Activated naive CD4-positive, alpha-beta T cell treated with anti-CD3 and anti-CD28 coated beads, Interleukin-2, amount 50 U/mL, for 72 hours (primary cell): ENCODE results near the gene AP4M1. TPM values are rescaled to one million over a fixed set of nuclear protein-coding genes. Genes with fewer than 3 reads are reported as not detected.

Experiments
- ATAC-seq, 2 donors: fragments of 150-1000 bp; cut with Tn5 transposase; 2 replicates each; pipeline ENCODE4 v1.10.0; 2021; ENCODE audit warnings: mild to moderate bottlenecking in 2 of 2, moderate library complexity in 2 of 2
- DNase-seq, 2 donors: peaks; one replicate each; pipeline ENCODE4 v3.0.0; 2021 to 2022; ENCODE audit warnings: low spot score in 2 of 2
- H3K27ac Mint-ChIP-seq, 2 donors: one replicate each; pipeline ENCODE4 v1.8.0; 2022; ENCODE audit warnings: mild to moderate bottlenecking in 2 of 2, mixed read lengths in 2 of 2
- H3K36me3 Mint-ChIP-seq, 2 donors: one replicate each; pipeline ENCODE4 v1.8.0; 2022; ENCODE audit warnings: mixed read lengths in 2 of 2
- H3K9me3 Mint-ChIP-seq, 2 donors: one replicate each; pipeline ENCODE4 v1.8.0; 2022; ENCODE audit warnings: mixed read lengths in 2 of 2
- total RNA-seq, 2 donors: library from RNA; stranded (reverse); gene quantifications; one replicate each; pipeline ENCODE4 v1.2.3, GENCODE V29; 2022

Gene AP4M1
- 10 to 100 TPM in 1 of 2 donors, 1 to 10 TPM in 1; 8.4 to 13.6 TPM for total RNA-seq

DNA sequence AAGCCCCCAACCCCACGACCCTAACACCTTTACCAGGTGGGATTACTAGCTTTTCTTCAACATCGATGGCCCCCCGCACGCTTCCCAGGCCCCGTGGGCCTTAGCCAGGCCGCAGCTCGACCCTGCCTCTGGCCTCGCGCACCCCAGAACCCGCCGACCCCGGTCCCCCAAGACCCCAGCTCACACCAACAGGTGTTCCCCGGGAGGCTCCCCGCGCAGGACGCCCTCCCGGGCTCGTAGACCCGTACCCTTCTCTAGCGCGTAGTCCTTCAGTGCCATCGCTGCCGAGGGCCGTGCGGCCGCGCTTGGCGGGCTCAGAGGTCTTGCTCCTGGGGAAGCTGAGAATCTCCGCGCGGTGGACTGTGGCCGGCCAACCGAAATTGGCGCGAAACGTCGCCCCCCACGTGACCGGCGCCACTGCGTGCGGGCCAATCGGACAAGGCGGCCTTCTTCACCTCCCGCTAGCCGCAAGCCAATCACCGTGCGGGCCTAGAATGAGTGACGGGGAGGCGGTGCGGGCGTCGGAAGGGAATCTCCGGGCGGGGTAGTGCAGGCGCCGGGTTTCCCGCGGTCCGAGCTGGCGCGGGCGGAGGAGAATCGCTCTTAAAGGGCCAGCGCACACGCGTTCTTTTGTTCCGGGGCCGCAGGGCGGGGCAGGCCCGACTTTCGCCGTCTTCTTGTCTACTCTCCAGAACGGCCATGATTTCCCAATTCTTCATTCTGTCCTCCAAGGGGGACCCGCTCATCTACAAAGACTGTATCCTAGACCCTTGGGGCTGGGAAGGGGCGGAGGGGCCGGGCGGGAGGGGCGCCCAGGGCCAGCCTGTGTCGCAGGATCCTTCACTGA, at the start of gene AP4M1, which contains the start of gene MCM7:
AP4M1 (plus strand) TSS at position 628 of the 847 bp plus-strand sequence; CDS start at position 700, 72 bp downstream.
MCM7 (minus strand) TSS at position 382 of the 847 bp plus-strand sequence; CDS start at position 279, 103 bp downstream.
- Mint-ChIP-seq H3K27ac (peak within 1 kb of the TSS; percentile 88 to 96), H3K36me3 (peaks cover 34 to 37% of the 10 kb centered on the region in 2 donors), H3K9me3 (no peaks in the 10 kb centered on the region)
- ATAC-seq: peak; percentile 91 to 94
- peak; percentile 97 to 98 for DNase-seq

DNA sequence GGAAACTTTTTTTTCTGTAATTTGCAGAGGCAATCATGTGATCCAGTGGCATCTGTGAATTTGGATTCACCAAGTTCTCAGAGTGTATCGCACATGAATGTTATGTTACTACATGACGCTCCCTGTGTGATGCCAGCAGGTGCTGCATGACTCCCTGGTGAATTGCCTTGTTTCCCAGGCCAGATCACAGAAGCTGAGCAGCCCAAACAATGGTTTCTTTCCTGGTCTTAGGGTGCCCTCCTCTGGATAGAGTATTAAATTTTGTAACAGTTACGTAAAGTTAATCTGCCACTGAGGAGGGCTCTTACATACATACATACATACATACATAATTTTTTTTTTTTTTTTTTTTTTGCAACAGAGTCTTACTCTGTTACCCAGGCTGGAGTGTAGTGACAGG, 48.2 kb upstream of the AP4M1 start:
- no peak overlapping the region for H3K27ac Mint-ChIP-seq
- H3K9me3 Mint-ChIP-seq: no peaks in the 10 kb centered on the region
- DNase-seq: peak in 1 of 2 donors; percentile 45
- no peaks in the 10 kb centered on the region for H3K36me3 Mint-ChIP-seq
- ATAC-seq: peak; percentile 26 to 55

- no peaks in the 10 kb centered on the region for H3K9me3 Mint-ChIP-seq
- H3K27ac Mint-ChIP-seq: no peak overlapping the region
- ATAC-seq: no peak
Measured at GRCh38 chr7:100057006-100057405, 44.4 kb upstream of the AP4M1 start.

GRCh38 chr7:100059251-100059739, 42.1 kb upstream of the AP4M1 start:
- ATAC-seq (no peak), DNase-seq (no peak)
- Mint-ChIP-seq H3K36me3 (peaks cover 0 to 9% of the 10 kb centered on the region in 2 donors), H3K9me3 (no peaks in the 10 kb centered on the region), H3K27ac (no peak overlapping the region)

More at GRCh38 chr7:100057006-100057405, 44.4 kb upstream of the AP4M1 start:
- H3K36me3 Mint-ChIP-seq: peaks cover 0 to 5% of the 10 kb centered on the region in 2 donors
- no peak for DNase-seq

- Mint-ChIP-seq H3K36me3 (peaks cover 0 to 18% of the 10 kb centered on the region in 2 donors), H3K9me3 (no peaks in the 10 kb centered on the region), H3K27ac (peak overlapping the region in 1 of 2 donors; percentile 67)
- DNase-seq (no peak), ATAC-seq (no peak)
Measured at GRCh38 chr7:100061518-100062193, 39.8 kb upstream of the AP4M1 start.

- no peak overlapping the region for H3K27ac Mint-ChIP-seq
- H3K36me3 Mint-ChIP-seq: peaks cover 0 to 18% of the 10 kb centered on the region in 2 donors
Measured at GRCh38 chr7:100063376-100063775, 38.1 kb upstream of the AP4M1 start.

DNA sequence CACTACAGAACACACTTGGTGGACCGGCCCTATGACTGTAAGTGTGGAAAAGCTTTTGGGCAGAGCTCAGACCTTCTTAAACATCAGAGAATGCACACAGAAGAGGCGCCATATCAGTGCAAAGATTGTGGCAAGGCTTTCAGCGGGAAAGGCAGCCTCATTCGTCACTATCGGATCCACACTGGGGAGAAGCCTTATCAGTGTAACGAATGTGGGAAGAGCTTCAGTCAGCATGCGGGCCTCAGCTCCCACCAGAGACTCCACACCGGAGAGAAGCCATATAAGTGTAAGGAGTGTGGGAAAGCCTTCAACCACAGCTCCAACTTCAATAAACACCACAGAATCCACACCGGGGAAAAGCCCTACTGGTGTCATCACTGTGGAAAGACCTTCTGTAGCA, 37.3 kb upstream of the AP4M1 start:
- Mint-ChIP-seq H3K9me3 (no peaks in the 10 kb centered on the region), H3K27ac (no peak overlapping the region), H3K36me3 (peaks cover 0 to 18% of the 10 kb centered on the region in 2 donors)
- ATAC-seq (no peak), DNase-seq (no peak)

More at GRCh38 chr7:100063376-100063775, 38.1 kb upstream of the AP4M1 start:
- no peaks in the 10 kb centered on the region for H3K9me3 Mint-ChIP-seq
- DNase-seq (no peak), ATAC-seq (no peak)

- no peak for DNase-seq
- peaks cover 10 to 23% of the 10 kb centered on the region in 2 donors for H3K36me3 Mint-ChIP-seq
- no peak for ATAC-seq
Measured at GRCh38 chr7:100065452-100066186, 35.8 kb upstream of the AP4M1 start.

DNA sequence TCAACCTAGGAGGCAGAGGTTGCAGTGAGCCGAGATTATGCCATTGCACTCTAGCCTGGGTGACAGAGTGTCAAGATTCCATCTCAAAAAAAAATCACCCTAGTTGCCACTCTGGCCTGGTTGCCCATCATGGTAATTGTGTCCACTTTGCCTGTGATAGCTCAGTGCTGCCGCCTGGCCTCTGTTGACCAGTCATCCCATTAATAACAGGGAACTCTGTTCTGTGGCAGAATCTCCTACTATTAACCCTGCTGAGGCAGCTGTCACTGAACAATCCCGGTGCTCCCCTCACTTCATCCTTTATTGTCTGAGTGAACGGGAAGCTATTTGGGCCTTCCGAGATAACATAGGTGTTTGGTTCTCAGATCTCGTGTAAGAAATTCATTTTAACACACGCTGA, 34.5 kb upstream of the AP4M1 start:
- ATAC-seq (no peak), DNase-seq (no peak)
- no peak overlapping the region for H3K27ac Mint-ChIP-seq
- peaks cover 23 to 37% of the 10 kb centered on the region in 2 donors for H3K36me3 Mint-ChIP-seq
- peaks cover 7 to 20% of the 10 kb centered on the region in 2 donors for H3K9me3 Mint-ChIP-seq

More at GRCh38 chr7:100065452-100066186, 35.8 kb upstream of the AP4M1 start:
- Mint-ChIP-seq H3K27ac (no peak overlapping the region), H3K9me3 (peaks cover 0 to 6% of the 10 kb centered on the region in 2 donors)

DNA sequence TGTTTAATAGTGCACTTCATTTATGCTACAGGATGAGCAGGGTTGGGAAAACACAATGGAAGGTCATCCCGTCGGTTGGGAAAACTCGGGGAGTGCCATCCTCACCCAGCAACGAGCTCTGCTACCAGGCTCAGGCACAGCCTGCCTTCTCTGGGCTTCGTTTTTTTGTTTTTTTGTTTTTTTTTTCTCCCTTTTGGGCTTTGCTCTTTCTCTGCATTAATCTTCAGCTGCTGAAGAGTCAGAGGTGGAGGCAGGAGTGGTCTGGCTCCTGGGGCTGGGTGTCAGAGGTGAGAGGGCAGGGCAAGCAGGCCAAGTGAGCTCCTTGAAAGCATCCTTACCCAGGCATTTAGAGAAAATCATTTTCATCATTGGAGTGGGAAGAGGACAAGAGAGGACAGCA, 31.5 kb upstream of the AP4M1 start:
- Mint-ChIP-seq H3K36me3 (peaks cover 50 to 56% of the 10 kb centered on the region in 2 donors), H3K9me3 (peaks cover 19 to 30% of the 10 kb centered on the region in 2 donors), H3K27ac (no peak overlapping the region)
- ATAC-seq (no peak), DNase-seq (no peak)

GRCh38 chr7:100071018-100071723, 30.3 kb upstream of the AP4M1 start:
- no peak for DNase-seq
- Mint-ChIP-seq H3K9me3 (peaks cover 19 to 30% of the 10 kb centered on the region in 2 donors), H3K36me3 (peaks cover 62 to 67% of the 10 kb centered on the region in 2 donors), H3K27ac (no peak overlapping the region)
- ATAC-seq: no peak

- DNase-seq: no peak
- Mint-ChIP-seq H3K36me3 (peaks cover 72 to 79% of the 10 kb centered on the region in 2 donors), H3K9me3 (peaks cover 19 to 30% of the 10 kb centered on the region in 2 donors), H3K27ac (no peak overlapping the region)
- no peak for ATAC-seq
Measured at GRCh38 chr7:100072462-100072861, 29.0 kb upstream of the AP4M1 start.

DNA sequence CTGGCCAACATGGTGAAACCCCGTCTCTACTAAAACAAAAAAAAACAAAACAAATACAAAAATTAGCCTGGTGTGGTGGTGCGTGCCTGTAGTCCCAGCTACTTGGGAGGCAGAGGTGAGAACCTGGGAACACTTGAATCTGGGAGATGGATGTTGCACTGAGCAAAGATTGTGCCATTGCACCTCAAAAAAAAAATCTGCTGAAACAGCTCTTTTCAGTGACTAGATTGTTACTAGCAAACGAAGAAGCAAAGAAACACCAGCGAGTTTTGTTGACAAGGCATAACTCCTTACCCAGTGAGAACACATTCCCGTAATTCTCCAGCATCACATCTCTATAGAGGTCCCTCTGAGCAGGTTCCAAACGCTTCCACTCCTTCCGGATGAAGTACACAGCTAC, 26.6 kb upstream of the AP4M1 start:
- ATAC-seq (no peak), DNase-seq (no peak)
- Mint-ChIP-seq H3K36me3 (peaks cover 71 to 81% of the 10 kb centered on the region in 2 donors), H3K27ac (no peak overlapping the region), H3K9me3 (peaks cover 19 to 30% of the 10 kb centered on the region in 2 donors)

DNA sequence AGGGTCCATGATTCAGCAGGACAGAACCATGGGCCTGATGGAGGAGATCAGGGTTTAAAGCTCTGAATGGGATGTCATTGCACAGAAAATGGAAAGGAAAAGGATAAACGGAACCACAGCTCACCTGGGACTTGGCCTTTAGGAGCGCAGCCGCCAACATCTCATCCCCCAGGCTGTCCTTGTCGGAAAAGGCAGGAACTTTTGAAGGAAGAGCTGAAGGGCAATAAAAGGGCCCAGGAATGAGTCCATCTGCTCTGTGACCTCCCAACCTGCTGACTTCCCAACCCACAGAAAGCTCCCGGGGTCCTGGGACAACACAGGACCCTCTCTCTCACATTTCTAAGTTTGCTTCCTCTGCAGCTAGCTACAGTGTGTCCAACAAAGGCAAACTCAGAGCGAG, 26.0 kb upstream of the AP4M1 start:
- Mint-ChIP-seq H3K36me3 (peaks cover 69 to 75% of the 10 kb centered on the region in 2 donors), H3K27ac (no peak overlapping the region), H3K9me3 (peaks cover 19 to 25% of the 10 kb centered on the region in 2 donors)
- no peak for ATAC-seq
- no peak for DNase-seq

- ATAC-seq (no peak), DNase-seq (no peak)
- peaks cover 55 to 62% of the 10 kb centered on the region in 2 donors for H3K36me3 Mint-ChIP-seq
- H3K9me3 Mint-ChIP-seq: peaks cover 8 to 10% of the 10 kb centered on the region in 2 donors
- H3K27ac Mint-ChIP-seq: peak overlapping the region in 1 of 2 donors; percentile 15
Measured at GRCh38 chr7:100077205-100077604, 24.2 kb upstream of the AP4M1 start.
